SHP77 treated with DMSO at 0.1 percent for 48 hours (cell line): ENCODE data around the gene LACRT.

Experiments used
- DNase-seq: peaks from one replicate; lab custom pipeline; 2025; lab: John Stamatoyannopoulos, UW

The LACRT gene

GRCh38 chr12:54601841-54602240 is 32.9 kb downstream of the LACRT start:
- no peak for DNase-seq

- no peak for DNase-seq
Observed at GRCh38 chr12:54598970-54599369, 35.7 kb downstream of the LACRT start.

- peak; percentile 5 for DNase-seq
Observed at GRCh38 chr12:54596526-54596946, 38.2 kb downstream of the LACRT start.

- no peak for DNase-seq
Observed at GRCh38 chr12:54595471-54595870, 39.2 kb downstream of the LACRT start.

GRCh38 chr12:54593725-54594124 is 41.0 kb downstream of the LACRT start:
- DNase-seq, result no peak

- DNase-seq, result no peak
Observed at GRCh38 chr12:54593135-54593534, 41.6 kb downstream of the LACRT start.

GRCh38 chr12:54592316-54592715 is 42.4 kb downstream of the LACRT start:
- DNase-seq, result no peak

GRCh38 chr12:54590978-54591591 is 43.6 kb downstream of the LACRT start:
- DNase-seq, result no peak

- DNase-seq, result no peak
Observed at GRCh38 chr12:54589964-54590363, 44.7 kb downstream of the LACRT start.

GRCh38 chr12:54588890-54589267 is 45.8 kb downstream of the LACRT start:
- DNase-seq, result no peak

- no peak for DNase-seq
Observed at GRCh38 chr12:54588110-54588889, 46.4 kb downstream of the LACRT start, which contains the start of gene PPP1R1A. PPP1R1A (minus strand) TSS chr12:54588659; CDS start chr12:54588488, 171 bp downstream.

- no peak for DNase-seq
Observed at GRCh38 chr12:54587315-54587873, 47.3 kb downstream of the LACRT start.

- DNase-seq, result no peak
Observed at GRCh38 chr12:54586620-54587019, 48.1 kb downstream of the LACRT start.

GRCh38 chr12:54585243-54585642 is 49.5 kb downstream of the LACRT start:
- no peak for DNase-seq

GRCh38 chr12:54584128-54584527 is 50.6 kb downstream of the LACRT start:
- DNase-seq, result no peak

GRCh38 chr12:54583726-54584125 is 51.0 kb downstream of the LACRT start:
- no peak for DNase-seq

- no peak for DNase-seq
Observed at GRCh38 chr12:54581412-54581811, 53.3 kb downstream of the LACRT start.
